Heart left ventricle (tissue), 16 donors: ENCODE data around the gene NCR3LG1. TPM values are rescaled to one million over a fixed set of nuclear protein-coding genes. Genes with fewer than 3 reads are reported as not detected.
A peak's percentile ranks its signal among the peaks of the same experiment; 100 is the strongest.

ENCODE experiments used
- ATAC-seq, 4 donors: fragments of 200-7000 bp; cut with Tn5 transposase; one replicate each; pipeline ENCODE4 v1.9.1; 2020 to 2022; ENCODE audit warnings: moderate library complexity in 4 of 4, mild to moderate bottlenecking in 3 of 4, moderate number of reproducible peaks in 1 of 4
- DNase-seq, 5 donors: peaks; one replicate each; pipeline ENCODE4 v3.0.0-alpha.2; 2020
- H3K27ac ChIP-seq, 12 donors: fragments of 200-600 bp; sonication (generic) in 4 of 12; one replicate each; pipeline versions ENCODE4 v1.5.0 to v1.8.0; 2016 to 2022; ENCODE audit warnings: mild to moderate bottlenecking in 2 of 12
- H3K27me3 ChIP-seq, 9 donors: fragments of 200-600 bp; sonication (generic) in 2 of 9; one replicate each; pipeline versions ENCODE4 v1.5.1 to v1.8.0; 2016 to 2022; ENCODE audit warnings: mild to moderate bottlenecking in 3 of 9
- H3K36me3 ChIP-seq, 9 donors: fragments of 200-600 bp; sonication (generic) in 2 of 9; one replicate each; pipeline versions ENCODE4 v1.5.0 to v1.8.0; 2018 to 2022; ENCODE audit warnings: mild to moderate bottlenecking in 2 of 9
- H3K4me1 ChIP-seq, 12 donors: fragments of 200-600 bp; sonication (generic) in 4 of 12; one replicate each; pipeline versions ENCODE4 v1.5.0 to v1.8.0; 2016 to 2022; ENCODE audit warnings: mild to moderate bottlenecking in 3 of 12
- H3K4me3 ChIP-seq, 12 donors: fragments of 200-600 bp; sonication (generic) in 4 of 12; one replicate each; pipeline versions ENCODE4 v1.5.0 to v1.8.0; 2017 to 2022; ENCODE audit warnings: mild to moderate bottlenecking in 9 of 12, moderate library complexity in 4 of 12
- H3K9me3 ChIP-seq, 12 donors: fragments of 200-600 bp; sonication (generic) in 4 of 12; one replicate each; pipeline versions ENCODE4 v1.5.0 to v1.8.0; 2016 to 2022; ENCODE audit warnings: mild to moderate bottlenecking in 1 of 12
- CTCF ChIP-seq, 12 donors: fragments of 200-600 bp; sonication (generic) in 4 of 12; IDR thresholded peaks; one replicate each; pipeline versions ENCODE4 v1.5.0 to v1.8.0; 2018 to 2022; ENCODE audit warnings: antibody characterized with exemption in 12 of 12, mild to moderate bottlenecking in 5 of 12
- POLR2A ChIP-seq, 2 donors: fragments of 450-650 bp; IDR thresholded peaks; one replicate each; pipeline ENCODE4 v1.6.1; 2017; ENCODE audit warnings: antibody characterized with exemption in 2 of 2, mild to moderate bottlenecking in 2 of 2, moderate library complexity in 2 of 2
- WGBS, 4 donors: extraction: QIAGEN DNeasy Blood & Tissue Kit in 2 of 4; methylation state at CpG; one replicate each; pipeline versions ENCODE4 v1.1.5 to v1.1.7; 2013 to 2018; 5-methylcytosine and 5-hydroxymethylcytosine counted together
- intact Hi-C, 10 donors: fragments of 100-400 bp; cut with DNase I; formaldehyde crosslinking; loops; one replicate each; pipeline versions ENCODE4 v1.11.1 to v1.14.2; 2022
- polyA plus RNA-seq, 2 donors: library from polyadenylated mRNA; stranded (reverse); fragments of 200-250 nt; gene quantifications; one replicate each; pipeline ENCODE4 v1.2.3, GENCODE V29; 2013
- total RNA-seq, 9 donors: library from RNA; depleted of rRNA in 2 of 9; stranded (reverse); fragments of >200 nt in 2 of 9; fragmentation: NEBNext Ultra II Directional in 3 of 9; extraction: Animal tissue kit (Norgen Biotek cat#: 25700) in 3 of 9; gene quantifications; one replicate each; pipeline versions ENCODE4 v1.1.0 to v1.2.4, GENCODE V29; 2016 to 2023
- donor health status: ischemic (EF 13 %, LVEDD 7.1; RV severe dilation, severe dysfunction).
- donor health status: healthy with polysubstance abuse.
- donor health status: DM: no; HTN: yes; CAD: no.
- donor health status: DM: no; HTN: no; CAD: no.
- donor health status: ischemic (EF 25% LVEDD 6.9; RV normal size, moderate dysfunction).
- donor health status: ischemic (EF 25% LVEDD 5.7; RV mildly dilated, moderate dysfunction).
- donor health status: healthy.
- donor health status: DM: yes; HTN: yes; CAD: no.
- donor health status: ischemic (EF 35%, LVEDD 5.7; RV mildly dilated, moderate dysfunction).
- donor health status: nonischemic (EF 11% LVEDD 7.7; RV severe dilation, severe dysfunction).
- donor health status: DM: yes; HTN: yes; CAD: no.
- donor health status: PGD.
- donor health status: ischemic (EF 29% LVEDD 5.4; RV normal size, mild dysfunction).
- donor health status: nonischemic (EF 23%, LVEDD 6.1; RV moderate dilation, normal function).

The NCR3LG1 gene
- total and polyA plus RNA-seq, 11 donors = 0.27 to 4.0 (median 1.4) TPM

DNA sequence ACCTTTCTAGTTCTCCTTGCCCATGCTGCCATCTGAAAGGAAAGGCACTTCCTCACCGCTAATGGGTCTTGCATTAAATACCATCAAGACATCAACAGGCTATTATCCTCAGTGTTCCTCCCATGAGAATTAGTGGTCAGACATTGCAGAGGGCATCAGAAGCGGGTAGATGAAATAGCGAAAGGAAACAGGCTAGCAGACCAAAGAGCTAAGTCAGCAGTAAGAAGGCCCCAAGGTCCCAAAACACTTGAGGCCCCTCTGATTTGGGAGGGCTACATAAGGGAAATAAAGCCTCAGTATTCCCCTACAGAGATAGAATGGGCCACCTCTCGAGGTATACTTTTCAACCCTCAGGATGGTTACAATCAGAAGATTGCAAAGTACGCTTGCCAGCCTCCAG lies 23.9 kb downstream of the NCR3LG1 start:
- no peaks in the 10 kb centered on the region for H3K27me3 ChIP-seq
- no peak overlapping the region for H3K4me3 ChIP-seq
- WGBS, 4 donors = 77 to 97% (median 90%) methylated on average over 5 of the region's 5 CpGs
- ATAC-seq (no peak), DNase-seq (no peak)
- intact Hi-C loops = no loop called here
- no peak overlapping the region for H3K27ac ChIP-seq
- TF ChIP-seq CTCF (IDR thresholded peaks at IDR 0.05) = no peak
- no peak for TF ChIP-seq POLR2A (IDR thresholded peaks at IDR 0.05)
- H3K9me3 ChIP-seq = peaks cover 0 to 48% (median 32%) of the 10 kb centered on the region in 12 donors
- H3K4me1 ChIP-seq = peaks cover 0 to 20% (median 0%) of the 10 kb centered on the region in 12 donors
- H3K36me3 ChIP-seq = peaks cover 0 to 35% (median 11%) of the 10 kb centered on the region in 9 donors

DNA sequence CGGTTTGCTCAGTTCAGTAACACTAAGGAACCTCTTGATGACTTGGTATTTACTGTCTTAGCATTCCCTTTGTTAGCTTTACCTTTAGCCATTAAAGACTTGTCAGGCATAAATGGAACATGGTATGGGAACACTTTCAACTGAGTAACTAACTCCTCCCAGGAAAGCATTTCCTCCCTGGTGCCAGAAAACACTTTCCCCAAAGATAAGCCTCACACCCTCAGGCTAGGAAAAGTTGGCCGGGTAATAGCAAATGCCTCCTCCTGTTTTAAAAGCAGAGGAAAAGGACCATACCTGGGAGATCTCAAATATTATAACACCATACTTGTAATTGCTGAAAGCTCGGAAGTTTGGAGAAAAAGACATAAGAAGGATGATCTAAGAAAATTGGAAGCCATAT lies 24.9 kb downstream of the NCR3LG1 start:
- no peak overlapping the region for H3K4me3 ChIP-seq
- 64 to 70% (median 69%) methylated on average over 3 of the region's 3 CpGs for WGBS, 4 donors

GRCh38 chr11:17378655-17379054 lies 27.1 kb downstream of the NCR3LG1 start:
- no peak overlapping the region for H3K27ac ChIP-seq
- H3K27me3 ChIP-seq = no peaks in the 10 kb centered on the region
- no peak for DNase-seq
- TF ChIP-seq POLR2A (IDR thresholded peaks at IDR 0.05) (no peak), CTCF (IDR thresholded peaks at IDR 0.05) (no peak)
- peaks cover 0 to 17% (median 2%) of the 10 kb centered on the region in 12 donors for H3K9me3 ChIP-seq
- ATAC-seq = no peak
- intact Hi-C loops = no loop called here
- no peak overlapping the region for H3K4me3 ChIP-seq
- peaks cover 0 to 20% (median 0%) of the 10 kb centered on the region in 12 donors for H3K4me1 ChIP-seq
- peaks cover 0 to 3% (median 0%) of the 10 kb centered on the region in 9 donors for H3K36me3 ChIP-seq
- WGBS, 4 donors = 59 to 79% (median 72%) methylated on average over 2 of the region's 2 CpGs

More for the DNA sequence above, 24.9 kb downstream of the NCR3LG1 start:
- TF ChIP-seq CTCF (IDR thresholded peaks at IDR 0.05) (no peak), POLR2A (IDR thresholded peaks at IDR 0.05) (no peak)
- Histone ChIP-seq H3K4me1 (peaks cover 0 to 20% (median 0%) of the 10 kb centered on the region in 12 donors), H3K9me3 (peaks cover 0 to 38% (median 22%) of the 10 kb centered on the region in 12 donors), H3K27ac (no peak overlapping the region), H3K36me3 (peaks cover 0 to 25% (median 11%) of the 10 kb centered on the region in 9 donors), H3K27me3 (no peaks in the 10 kb centered on the region)
- no peak for DNase-seq
- intact Hi-C loops = no loop called here
- ATAC-seq = peak in 2 of 4 donors; percentile 59 to 62

GRCh38 chr11:17379383-17380180 lies 28.0 kb downstream of the NCR3LG1 start:
- Histone ChIP-seq H3K4me1 (peaks cover 0 to 25% (median 1%) of the 10 kb centered on the region in 12 donors), H3K4me3 (no peak overlapping the region), H3K27me3 (no peaks in the 10 kb centered on the region), H3K27ac (no peak overlapping the region), H3K9me3 (peaks cover 0 to 13% (median 0%) of the 10 kb centered on the region in 12 donors), H3K36me3 (no peaks in the 10 kb centered on the region)
- intact Hi-C loops = loop anchor here in 1 of 10 donors (5.0 kb wide), 2 partner anchors 147 to 148 kb away; no protein-coding TSS in a partner anchor
- TF ChIP-seq POLR2A (IDR thresholded peaks at IDR 0.05) (no peak), CTCF (IDR thresholded peaks at IDR 0.05) (no peak)
- ATAC-seq (no peak), DNase-seq (no peak)
- WGBS, 4 donors = 80 to 88% (median 84%) methylated on average over 7 of the region's 7 CpGs
